ENCODE results near the gene TMEM140.

DNA sequence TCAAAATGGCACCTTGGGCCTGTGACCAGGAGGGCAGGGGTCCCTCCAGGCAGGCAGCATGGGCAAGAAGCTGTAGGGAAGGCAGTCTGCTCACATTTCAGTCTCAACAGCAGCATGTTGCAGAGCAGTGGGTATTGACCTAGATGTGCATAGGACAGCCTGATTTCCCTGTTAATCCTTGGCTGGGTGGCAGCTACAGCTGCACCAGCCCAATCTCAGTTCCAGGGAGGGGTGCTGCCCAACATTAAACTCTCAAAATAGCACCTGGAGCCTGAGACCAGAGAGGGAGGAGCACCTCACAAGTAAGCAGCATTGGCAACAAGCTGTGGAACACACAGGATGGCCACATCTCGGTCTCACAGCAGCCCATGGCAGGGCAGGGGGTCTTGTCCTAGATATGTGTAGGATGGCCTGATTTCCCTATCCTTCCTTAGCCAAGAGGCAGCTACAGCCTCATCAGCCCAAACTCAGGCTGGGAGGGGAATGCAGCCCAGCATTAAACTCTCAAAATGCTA lies 10.3 kb downstream of the TMEM140 start:
- TF ChIP-seq POLR2AphosphoS5 (IDR thresholded peaks at IDR 0.05), result no peak
- TF ChIP-seq, protein P1, sequence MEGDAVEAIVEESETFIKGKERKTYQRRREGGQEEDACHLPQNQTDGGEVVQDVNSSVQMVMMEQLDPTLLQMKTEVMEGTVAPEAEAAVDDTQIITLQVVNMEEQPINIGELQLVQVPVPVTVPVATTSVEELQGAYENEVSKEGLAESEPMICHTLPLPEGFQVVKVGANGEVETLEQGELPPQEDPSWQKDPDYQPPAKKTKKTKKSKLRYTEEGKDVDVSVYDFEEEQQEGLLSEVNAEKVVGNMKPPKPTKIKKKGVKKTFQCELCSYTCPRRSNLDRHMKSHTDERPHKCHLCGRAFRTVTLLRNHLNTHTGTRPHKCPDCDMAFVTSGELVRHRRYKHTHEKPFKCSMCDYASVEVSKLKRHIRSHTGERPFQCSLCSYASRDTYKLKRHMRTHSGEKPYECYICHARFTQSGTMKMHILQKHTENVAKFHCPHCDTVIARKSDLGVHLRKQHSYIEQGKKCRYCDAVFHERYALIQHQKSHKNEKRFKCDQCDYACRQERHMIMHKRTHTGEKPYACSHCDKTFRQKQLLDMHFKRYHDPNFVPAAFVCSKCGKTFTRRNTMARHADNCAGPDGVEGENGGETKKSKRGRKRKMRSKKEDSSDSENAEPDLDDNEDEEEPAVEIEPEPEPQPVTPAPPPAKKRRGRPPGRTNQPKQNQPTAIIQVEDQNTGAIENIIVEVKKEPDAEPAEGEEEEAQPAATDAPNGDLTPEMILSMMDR (IDR thresholded peaks at IDR 0.05), result no peak
- TF ChIP-seq POLR2A (IDR thresholded peaks at IDR 0.05), result no peak
- no peak for TF ChIP-seq EP300 (IDR thresholded peaks at IDR 0.05)

Measured in suprapubic skin (tissue), 4 donors.